Measurements from ENCODE around the gene BCL6. TPM values are rescaled to one million over a fixed set of nuclear protein-coding genes. Genes with fewer than 3 reads are reported as not detected.

The BCL6 gene
- total and polyA plus RNA-seq, 2 donors (not counting 1 experiment from before 2014, with no cell fraction given), result 21.2 to 48.2 TPM

DNA sequence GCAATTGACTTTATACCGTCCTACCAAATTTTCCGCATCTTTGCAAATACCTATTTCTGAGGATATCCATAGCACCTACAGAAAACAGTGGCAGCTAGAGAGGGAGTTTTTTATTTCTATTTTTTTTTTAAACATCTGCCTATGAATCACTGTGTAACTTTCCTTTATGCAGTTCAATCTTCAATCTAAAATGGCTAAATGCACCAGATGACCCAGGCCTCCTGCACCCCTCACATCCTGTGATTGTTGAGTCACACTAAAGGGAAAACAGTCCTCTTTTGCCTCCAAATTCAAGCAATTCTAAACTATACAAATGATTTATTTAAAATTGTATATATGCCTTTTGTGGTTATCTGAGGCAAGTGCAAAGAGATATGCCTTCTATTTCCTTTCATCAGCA, 20.1 kb upstream of the BCL6 start:
- peaks cover 9% of the 10 kb centered on the region for H3K4me1 Mint-ChIP-seq
- no peak overlapping the region for H3K4me3 Mint-ChIP-seq
- no peak overlapping the region for H2AFZ ChIP-seq (ENCODE audit: insufficient read depth, low read depth, low read length, poor library complexity, severe bottlenecking)
- no peaks in the 10 kb centered on the region for H3K79me2 ChIP-seq (ENCODE audit: control insufficient read depth, insufficient read depth, low read length)
- POLR2A ChIA-PET, result no interaction called here
- H3K4me1 ChIP-seq (ENCODE audit: control insufficient read depth in 2 of 2, insufficient read depth in 2 of 2, low read length in 2 of 2), result peaks cover 0 to 7% of the 10 kb centered on the region in 2 donors
- H4K20me1 ChIP-seq (ENCODE audit: control insufficient read depth, insufficient read depth, low read length, poor library complexity, severe bottlenecking), result no peaks in the 10 kb centered on the region
- intact Hi-C loops (cut with micrococcal nuclease), result no loop called here
- CTCF ChIA-PET, result interaction anchor here (0.9 kb wide), 1 partner anchor 25 kb away, joined by 3 read pairs; no protein-coding TSS in a partner anchor
- no peak overlapping the region for H3K4me2 ChIP-seq (replicated peaks; ENCODE audit: low read depth, low read length, poor library complexity, severe bottlenecking)
- TF ChIP-seq, protein P1, sequence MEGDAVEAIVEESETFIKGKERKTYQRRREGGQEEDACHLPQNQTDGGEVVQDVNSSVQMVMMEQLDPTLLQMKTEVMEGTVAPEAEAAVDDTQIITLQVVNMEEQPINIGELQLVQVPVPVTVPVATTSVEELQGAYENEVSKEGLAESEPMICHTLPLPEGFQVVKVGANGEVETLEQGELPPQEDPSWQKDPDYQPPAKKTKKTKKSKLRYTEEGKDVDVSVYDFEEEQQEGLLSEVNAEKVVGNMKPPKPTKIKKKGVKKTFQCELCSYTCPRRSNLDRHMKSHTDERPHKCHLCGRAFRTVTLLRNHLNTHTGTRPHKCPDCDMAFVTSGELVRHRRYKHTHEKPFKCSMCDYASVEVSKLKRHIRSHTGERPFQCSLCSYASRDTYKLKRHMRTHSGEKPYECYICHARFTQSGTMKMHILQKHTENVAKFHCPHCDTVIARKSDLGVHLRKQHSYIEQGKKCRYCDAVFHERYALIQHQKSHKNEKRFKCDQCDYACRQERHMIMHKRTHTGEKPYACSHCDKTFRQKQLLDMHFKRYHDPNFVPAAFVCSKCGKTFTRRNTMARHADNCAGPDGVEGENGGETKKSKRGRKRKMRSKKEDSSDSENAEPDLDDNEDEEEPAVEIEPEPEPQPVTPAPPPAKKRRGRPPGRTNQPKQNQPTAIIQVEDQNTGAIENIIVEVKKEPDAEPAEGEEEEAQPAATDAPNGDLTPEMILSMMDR (IDR thresholded peaks at IDR 0.05), result no peak
- TF ChIP-seq EZH2 (IDR thresholded peaks at IDR 0.05; ENCODE audit: borderline replicate concordance, insufficient read depth, low read depth, low read length, poor library complexity, severe bottlenecking), result no peak
- no peaks in the 10 kb centered on the region for H3K36me3 ChIP-seq (replicated peaks in 1 of 2; ENCODE audit: control extremely low read depth in 1 of 2, control insufficient read depth in 1 of 2, extremely low read depth in 1 of 2, insufficient read depth in 2 of 2, low read length in 1 of 2)
- H3K4me3 ChIP-seq (ENCODE audit: control extremely low read depth in 1 of 5, extremely low read depth in 1 of 5, insufficient read depth in 1 of 5, low read depth in 2 of 5, low read length in 4 of 5), result no peak overlapping the region
- H3K27ac Mint-ChIP-seq, result no peak overlapping the region
- no peaks in the 10 kb centered on the region for H3K27me3 ChIP-seq (replicated peaks in 1 of 4; ENCODE audit: control extremely low read depth in 1 of 4, control insufficient read depth in 3 of 4, insufficient read depth in 4 of 4, low read length in 3 of 4)
- no peaks in the 10 kb centered on the region for H3K9me3 Mint-ChIP-seq (ENCODE audit: insufficient read depth)
- ATAC-seq (ENCODE audit: low read depth) (no peak), DNase-seq (no peak)
- WGBS (ENCODE audit: insufficient coverage), result no CpG with 5 or more reads among the region's 2 CpGs
- no peaks in the 10 kb centered on the region for H3K9me3 ChIP-seq (ENCODE audit: control extremely low read depth in 1 of 3, control insufficient read depth in 2 of 3, insufficient read depth in 1 of 3, low read length in 2 of 3)
- H3K27me3 Mint-ChIP-seq, result peaks cover 11% of the 10 kb centered on the region
- no peak overlapping the region for H3K9ac ChIP-seq (ENCODE audit: low read length)
- H3K27ac ChIP-seq (ENCODE audit: low read length in 2 of 2), result no peak overlapping the region

DNA sequence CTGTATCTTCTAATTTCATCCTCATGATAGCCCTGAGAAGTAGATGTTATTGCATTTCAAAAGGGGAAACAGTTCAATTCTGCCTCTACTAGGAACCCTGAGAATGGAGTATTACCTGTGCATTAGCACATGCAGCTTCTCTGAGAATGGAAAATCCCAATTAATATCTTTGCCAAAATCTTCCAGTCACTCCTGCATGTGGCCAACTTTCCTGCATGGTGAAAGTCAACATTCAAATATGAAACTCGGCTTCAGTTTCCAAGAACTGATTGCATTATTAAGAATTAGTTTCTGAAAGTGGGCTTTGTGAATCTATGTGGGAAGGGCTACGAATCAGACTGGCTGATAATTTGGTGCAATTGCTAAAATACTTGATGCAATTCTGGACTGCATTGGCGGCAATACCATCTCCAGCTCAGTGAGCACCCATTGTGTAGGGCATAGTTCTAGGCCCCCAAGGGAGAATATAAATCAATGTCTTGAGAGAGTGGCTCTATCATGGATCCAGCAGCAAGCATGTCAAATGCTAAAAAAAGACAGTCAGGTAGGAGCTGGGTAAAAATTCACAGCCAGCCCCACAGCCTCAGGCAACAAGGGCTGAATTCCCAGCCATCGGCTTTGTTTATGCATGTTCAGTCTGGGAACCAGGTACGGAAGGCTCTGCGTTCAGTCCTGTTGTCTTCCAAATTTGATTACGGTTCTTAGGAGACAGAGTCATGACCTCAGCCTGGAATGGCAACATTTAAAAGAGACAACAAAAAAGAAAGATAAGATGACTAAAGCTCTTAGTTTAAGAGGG, 18.8 kb upstream of the BCL6 start:
- H3K4me1 ChIP-seq (ENCODE audit: control insufficient read depth in 2 of 2, insufficient read depth in 2 of 2, low read length in 2 of 2), result no peaks in the 10 kb centered on the region
- no peaks in the 10 kb centered on the region for H3K27me3 ChIP-seq (replicated peaks in 1 of 4; ENCODE audit: control extremely low read depth in 1 of 4, control insufficient read depth in 3 of 4, insufficient read depth in 4 of 4, low read length in 3 of 4)
- no peak overlapping the region for H3K4me3 ChIP-seq (ENCODE audit: control extremely low read depth in 1 of 5, extremely low read depth in 1 of 5, insufficient read depth in 1 of 5, low read depth in 2 of 5, low read length in 4 of 5)
- H3K79me2 ChIP-seq (ENCODE audit: control insufficient read depth, insufficient read depth, low read length), result no peaks in the 10 kb centered on the region
- Mint-ChIP-seq H3K9me3 (ENCODE audit: insufficient read depth) (no peaks in the 10 kb centered on the region), H3K27me3 (peaks cover 11% of the 10 kb centered on the region), H3K4me1 (no peaks in the 10 kb centered on the region), H3K4me3 (no peak overlapping the region), H3K27ac (no peak overlapping the region)
- CTCF ChIA-PET, result interaction anchor here (0.9 to 2.1 kb wide), 2 partner anchors 24 kb away, joined by 3 to 7 read pairs; no protein-coding TSS in a partner anchor
- 97% methylated on average over 6 of the region's 7 CpGs for WGBS (ENCODE audit: insufficient coverage)
- no peaks in the 10 kb centered on the region for H3K36me3 ChIP-seq (replicated peaks in 1 of 2; ENCODE audit: control extremely low read depth in 1 of 2, control insufficient read depth in 1 of 2, extremely low read depth in 1 of 2, insufficient read depth in 2 of 2, low read length in 1 of 2)
- no peak overlapping the region for H3K27ac ChIP-seq (ENCODE audit: low read length in 2 of 2)
- TF ChIP-seq, protein P1 (IDR thresholded peaks at IDR 0.05), result no peak
- no peak for TF ChIP-seq EZH2 (IDR thresholded peaks at IDR 0.05; ENCODE audit: borderline replicate concordance, insufficient read depth, low read depth, low read length, poor library complexity, severe bottlenecking)
- no peak overlapping the region for H2AFZ ChIP-seq (ENCODE audit: insufficient read depth, low read depth, low read length, poor library complexity, severe bottlenecking)
- H3K4me2 ChIP-seq (replicated peaks; ENCODE audit: low read depth, low read length, poor library complexity, severe bottlenecking), result no peak overlapping the region
- ATAC-seq (ENCODE audit: low read depth), result no peak
- DNase-seq, result no peak
- POLR2A ChIA-PET, result no interaction called here
- intact Hi-C loops (cut with micrococcal nuclease), result no loop called here
- no peaks in the 10 kb centered on the region for H3K9me3 ChIP-seq (ENCODE audit: control extremely low read depth in 1 of 3, control insufficient read depth in 2 of 3, insufficient read depth in 1 of 3, low read length in 2 of 3)
- H3K9ac ChIP-seq (ENCODE audit: low read length), result no peak overlapping the region
- no peaks in the 10 kb centered on the region for H4K20me1 ChIP-seq (ENCODE audit: control insufficient read depth, insufficient read depth, low read length, poor library complexity, severe bottlenecking)
